GM18517 (cell line): ENCODE data around the gene USH2A.

Source experiments
- ATAC-seq: cut with Tn5 transposase; IDR thresholded peaks from one replicate; pipeline ENCODE4 v1.9.1; 2021; ENCODE audit warnings: mild to moderate bottlenecking, moderate library complexity; ENCODE audit not compliant: unreplicated experiment

The USH2A gene

GRCh38 chr1:215819114-215819513, 604.1 kb downstream of the USH2A start:
- ATAC-seq: no peak

GRCh38 chr1:215807911-215808436, 615.3 kb downstream of the USH2A start:
- ATAC-seq: no peak

DNA sequence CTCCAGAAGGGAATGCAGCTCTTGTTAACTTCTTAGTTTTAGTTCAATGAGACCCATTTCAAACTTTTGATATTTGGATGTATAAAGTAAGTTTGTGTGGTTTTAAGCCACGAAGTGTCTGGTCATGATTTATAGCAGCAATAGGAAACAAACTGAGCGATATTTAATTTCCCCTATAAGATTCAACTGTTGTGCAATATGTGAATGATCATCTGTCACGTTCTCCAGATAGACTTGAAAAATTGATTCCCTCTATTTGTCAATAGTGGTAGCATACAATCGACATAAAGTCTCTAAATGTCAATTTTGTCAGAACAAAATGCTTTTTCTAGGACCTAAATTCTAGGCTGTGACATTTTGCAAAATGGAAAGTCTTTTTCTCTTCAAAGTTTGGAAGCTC, 616.0 kb downstream of the USH2A start:
- ATAC-seq: no peak

DNA sequence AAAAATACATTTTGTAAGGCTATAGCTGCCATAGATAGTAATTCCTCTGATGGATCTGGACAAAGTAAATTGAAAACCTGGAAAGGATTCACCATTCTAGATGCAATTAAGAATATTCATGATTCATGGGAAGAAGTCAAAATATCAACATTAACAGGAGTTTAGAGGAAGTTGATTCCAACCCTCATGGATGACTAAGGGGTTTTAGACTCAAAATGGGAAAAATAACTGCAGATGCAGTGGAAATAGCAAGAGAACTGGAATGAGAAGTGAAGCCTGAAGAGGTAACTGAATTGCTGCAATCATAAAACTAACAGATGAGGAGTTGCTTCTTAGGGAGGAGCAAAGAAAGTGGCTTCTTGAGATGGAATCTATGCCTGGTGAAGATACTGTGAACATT, 625.4 kb downstream of the USH2A start:
- no peak for ATAC-seq

GRCh38 chr1:215794156-215794555, 629.1 kb downstream of the USH2A start:
- ATAC-seq: no peak

GRCh38 chr1:215793180-215793579, 630.1 kb downstream of the USH2A start:
- no peak for ATAC-seq

- ATAC-seq: no peak
Measured at GRCh38 chr1:215792446-215792845, 630.8 kb downstream of the USH2A start.

GRCh38 chr1:215789981-215790380, 633.3 kb downstream of the USH2A start:
- no peak for ATAC-seq

- no peak for ATAC-seq
Measured at GRCh38 chr1:215786997-215787396, 636.3 kb downstream of the USH2A start.

GRCh38 chr1:215780641-215781040, 642.6 kb downstream of the USH2A start:
- no peak for ATAC-seq

DNA sequence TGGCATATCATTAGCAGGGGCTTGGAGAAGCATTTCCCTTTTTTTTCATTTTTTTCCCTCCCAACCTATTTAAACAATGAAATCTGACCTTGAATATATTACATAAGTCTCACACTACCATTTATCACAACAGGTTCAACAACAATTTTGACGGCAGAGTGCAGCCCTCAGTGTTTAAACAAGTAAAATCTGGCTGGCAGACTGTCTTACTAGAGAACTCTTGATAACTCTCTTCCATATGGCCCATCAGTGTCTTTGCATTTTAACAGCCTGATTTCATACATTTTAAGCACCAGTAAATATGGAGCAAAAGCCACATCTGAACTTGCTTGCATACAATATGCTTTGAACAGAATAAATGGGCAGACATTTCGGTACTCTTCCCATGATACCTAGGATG, 643.1 kb downstream of the USH2A start:
- ATAC-seq: no peak

- ATAC-seq: no peak
Measured at GRCh38 chr1:215779729-215780128, 643.5 kb downstream of the USH2A start.

- ATAC-seq: no peak
Measured at GRCh38 chr1:215777370-215777925, 645.8 kb downstream of the USH2A start.

GRCh38 chr1:215776336-215776735, 646.9 kb downstream of the USH2A start:
- no peak for ATAC-seq

- ATAC-seq: no peak
Measured at GRCh38 chr1:215772151-215772550, 651.1 kb downstream of the USH2A start.

- no peak for ATAC-seq
Measured at GRCh38 chr1:215768303-215768702, 654.9 kb downstream of the USH2A start.

DNA sequence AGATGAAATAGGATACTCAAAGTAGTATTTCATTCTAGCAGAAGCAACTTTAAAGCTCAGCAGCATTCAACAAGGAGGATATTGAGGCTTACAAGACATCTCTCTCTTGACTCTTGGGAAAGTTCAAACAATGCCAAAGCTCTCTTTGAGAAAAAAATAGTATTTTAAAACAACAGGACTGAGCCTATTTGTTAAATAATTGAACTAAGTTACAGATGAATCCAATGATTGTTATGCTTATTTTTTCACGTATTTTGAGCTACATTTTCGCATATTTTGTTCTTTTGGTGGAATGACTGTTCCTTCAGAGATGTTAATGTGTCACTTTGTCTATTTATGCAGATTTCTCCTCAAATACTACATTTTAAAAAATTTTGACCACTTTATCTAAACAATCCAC, 655.5 kb downstream of the USH2A start:
- no peak for ATAC-seq

GRCh38 chr1:215766521-215766920, 656.7 kb downstream of the USH2A start:
- ATAC-seq: no peak

DNA sequence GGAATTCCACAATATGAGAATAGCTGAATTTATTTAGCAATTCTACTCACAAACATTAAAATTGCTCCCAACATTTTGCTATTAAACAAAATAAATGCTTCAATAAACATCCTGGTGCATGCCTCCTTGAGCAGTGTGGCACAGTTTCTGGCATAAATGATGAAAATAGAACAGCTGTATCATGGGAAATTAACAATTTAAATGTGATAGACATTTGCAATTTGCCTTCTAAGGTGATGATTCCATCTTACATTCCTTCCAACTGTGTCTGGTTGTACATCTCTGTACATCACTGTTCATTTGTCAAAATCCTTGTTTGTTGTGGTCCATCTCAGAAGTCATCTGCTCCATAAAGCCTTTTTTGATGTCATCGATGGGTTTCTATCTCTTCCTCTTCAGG, 657.4 kb downstream of the USH2A start:
- no peak for ATAC-seq

GRCh38 chr1:215761446-215761845, 661.8 kb downstream of the USH2A start:
- no peak for ATAC-seq

- no peak for ATAC-seq
Measured at GRCh38 chr1:215754112-215754511, 669.1 kb downstream of the USH2A start.

DNA sequence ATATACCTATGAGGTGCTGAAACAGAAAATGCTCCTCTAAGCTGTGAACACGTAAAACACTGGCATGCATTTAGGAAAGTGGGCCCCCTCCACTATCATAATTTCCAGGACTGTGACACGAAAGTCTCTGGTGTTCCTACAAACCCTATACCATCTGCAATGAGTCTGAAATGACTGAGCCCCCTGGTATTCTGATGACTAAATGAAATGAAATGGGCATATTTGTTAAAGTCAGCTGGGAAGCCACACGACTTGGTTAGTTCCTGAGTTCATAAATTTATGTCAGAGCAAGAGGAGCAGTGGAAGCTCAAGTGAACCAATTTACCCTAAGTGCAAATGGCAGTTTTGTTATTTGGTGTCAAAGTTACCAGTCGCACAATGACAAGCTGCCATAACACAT, 673.8 kb downstream of the USH2A start:
- no peak for ATAC-seq

GRCh38 chr1:215748431-215748830, 674.8 kb downstream of the USH2A start:
- no peak for ATAC-seq
